SIG-M5 (cell line): ENCODE data around the gene C2orf66.

Experiments used
- DNase-seq: peaks from one replicate; lab custom pipeline; 2025; lab: John Stamatoyannopoulos, UW

Gene C2orf66

GRCh38 chr2:196758474-196759377 is 50.4 kb downstream of the C2orf66 start:
- no peak for DNase-seq
